Sigmoid colon (tissue), 3 donors: Measurements from ENCODE around the gene GNB5.

Source experiments
- CTCF ChIP-seq, 4 experiments: fragments of 450-650 bp in 3 of 4; fragments of 200-600 bp in 1 of 4; IDR thresholded peaks; one replicate each; pipeline ENCODE4 v1.5.1; 2016 to 2019; ENCODE audit warnings: antibody characterized with exemption in 4 of 4, mild to moderate bottlenecking in 3 of 4, moderate library complexity in 2 of 4
- POLR2A ChIP-seq, 2 donors: fragments of 450-650 bp; IDR thresholded peaks; one replicate each; pipeline ENCODE4 v1.6.1; 2016; ENCODE audit warnings: antibody characterized with exemption in 2 of 2, mild to moderate bottlenecking in 2 of 2, moderate library complexity in 2 of 2

DNA sequence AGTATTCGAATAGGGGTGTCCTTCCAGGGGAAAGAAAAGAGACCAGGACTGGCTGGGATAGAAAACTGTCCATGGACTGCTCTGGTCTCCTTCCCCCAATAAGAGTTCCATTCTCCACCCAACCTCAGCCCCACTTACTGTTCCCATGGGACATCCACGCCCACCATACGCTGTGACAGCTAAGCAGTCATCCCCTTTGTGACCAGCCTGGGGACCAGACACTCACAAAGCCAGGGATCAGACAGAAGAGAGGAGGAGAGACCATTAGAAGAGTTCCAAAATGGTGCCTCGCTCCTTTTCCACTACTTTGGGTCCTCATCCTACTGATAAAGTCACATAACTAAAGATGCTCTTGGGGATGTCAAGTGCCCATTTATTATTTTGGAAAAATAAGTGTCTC lies 27.6 kb upstream of the GNB5 start:
- no peak for TF ChIP-seq POLR2A (IDR thresholded peaks at IDR 0.05)
- no peak for TF ChIP-seq CTCF (IDR thresholded peaks at IDR 0.05)
